ENCODE data around the gene SFRP5.

Gene SFRP5

GRCh38 chr10:97785231-97785630 lies 13.4 kb upstream of the SFRP5 start:
- Histone ChIP-seq H3K36me3 (ENCODE audit: control insufficient read depth, insufficient read depth, low read length) (no peaks in the 10 kb centered on the region), H3K27me3 (replicated peaks; ENCODE audit: control insufficient read depth, insufficient read depth, low read length) (no peaks in the 10 kb centered on the region; the same call in none of the 2 replicates), H3K4me3 (replicated peaks; ENCODE audit: low read depth, low read length) (no peak overlapping the region)
- TF ChIP-seq, protein P1, sequence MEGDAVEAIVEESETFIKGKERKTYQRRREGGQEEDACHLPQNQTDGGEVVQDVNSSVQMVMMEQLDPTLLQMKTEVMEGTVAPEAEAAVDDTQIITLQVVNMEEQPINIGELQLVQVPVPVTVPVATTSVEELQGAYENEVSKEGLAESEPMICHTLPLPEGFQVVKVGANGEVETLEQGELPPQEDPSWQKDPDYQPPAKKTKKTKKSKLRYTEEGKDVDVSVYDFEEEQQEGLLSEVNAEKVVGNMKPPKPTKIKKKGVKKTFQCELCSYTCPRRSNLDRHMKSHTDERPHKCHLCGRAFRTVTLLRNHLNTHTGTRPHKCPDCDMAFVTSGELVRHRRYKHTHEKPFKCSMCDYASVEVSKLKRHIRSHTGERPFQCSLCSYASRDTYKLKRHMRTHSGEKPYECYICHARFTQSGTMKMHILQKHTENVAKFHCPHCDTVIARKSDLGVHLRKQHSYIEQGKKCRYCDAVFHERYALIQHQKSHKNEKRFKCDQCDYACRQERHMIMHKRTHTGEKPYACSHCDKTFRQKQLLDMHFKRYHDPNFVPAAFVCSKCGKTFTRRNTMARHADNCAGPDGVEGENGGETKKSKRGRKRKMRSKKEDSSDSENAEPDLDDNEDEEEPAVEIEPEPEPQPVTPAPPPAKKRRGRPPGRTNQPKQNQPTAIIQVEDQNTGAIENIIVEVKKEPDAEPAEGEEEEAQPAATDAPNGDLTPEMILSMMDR (IDR thresholded peaks at IDR 0.05; ENCODE audit: insufficient read depth, low read length, poor library complexity, severe bottlenecking) = no peak
- no peak for DNase-seq (ENCODE audit: extremely low read depth, insufficient read length)

- TF ChIP-seq, protein P1 (IDR thresholded peaks at IDR 0.05; ENCODE audit: insufficient read depth, low read length, poor library complexity, severe bottlenecking) = no peak
- no peak for DNase-seq (ENCODE audit: extremely low read depth, insufficient read length)
- no peaks in the 10 kb centered on the region for H3K36me3 ChIP-seq (ENCODE audit: control insufficient read depth, insufficient read depth, low read length)
- no peak overlapping the region for H3K4me3 ChIP-seq (replicated peaks; ENCODE audit: low read depth, low read length)
- H3K27me3 ChIP-seq (replicated peaks; ENCODE audit: control insufficient read depth, insufficient read depth, low read length) = no peaks in the 10 kb centered on the region; the same call in none of the 2 replicates
Measured at GRCh38 chr10:97784200-97784810, 12.5 kb upstream of the SFRP5 start.

- no peak for DNase-seq (ENCODE audit: extremely low read depth, insufficient read length)
- TF ChIP-seq, protein P1 (IDR thresholded peaks at IDR 0.05; ENCODE audit: insufficient read depth, low read length, poor library complexity, severe bottlenecking) = no peak
- Histone ChIP-seq H3K27me3 (replicated peaks; ENCODE audit: control insufficient read depth, insufficient read depth, low read length) (peaks cover 1% of the 10 kb centered on the region), H3K36me3 (ENCODE audit: control insufficient read depth, insufficient read depth, low read length) (no peaks in the 10 kb centered on the region), H3K4me3 (replicated peaks; ENCODE audit: low read depth, low read length) (no peak overlapping the region)
Measured at GRCh38 chr10:97782455-97783228, 10.8 kb upstream of the SFRP5 start.

- no peak for DNase-seq (ENCODE audit: extremely low read depth, insufficient read length)
- Histone ChIP-seq H3K27me3 (replicated peaks; ENCODE audit: control insufficient read depth, insufficient read depth, low read length) (peaks cover 1% of the 10 kb centered on the region), H3K4me3 (replicated peaks; ENCODE audit: low read depth, low read length) (no peak overlapping the region), H3K36me3 (ENCODE audit: control insufficient read depth, insufficient read depth, low read length) (no peaks in the 10 kb centered on the region)
- TF ChIP-seq, protein P1 (IDR thresholded peaks at IDR 0.05; ENCODE audit: insufficient read depth, low read length, poor library complexity, severe bottlenecking) = no peak
Measured at GRCh38 chr10:97781618-97782331, 10.0 kb upstream of the SFRP5 start.

DNA sequence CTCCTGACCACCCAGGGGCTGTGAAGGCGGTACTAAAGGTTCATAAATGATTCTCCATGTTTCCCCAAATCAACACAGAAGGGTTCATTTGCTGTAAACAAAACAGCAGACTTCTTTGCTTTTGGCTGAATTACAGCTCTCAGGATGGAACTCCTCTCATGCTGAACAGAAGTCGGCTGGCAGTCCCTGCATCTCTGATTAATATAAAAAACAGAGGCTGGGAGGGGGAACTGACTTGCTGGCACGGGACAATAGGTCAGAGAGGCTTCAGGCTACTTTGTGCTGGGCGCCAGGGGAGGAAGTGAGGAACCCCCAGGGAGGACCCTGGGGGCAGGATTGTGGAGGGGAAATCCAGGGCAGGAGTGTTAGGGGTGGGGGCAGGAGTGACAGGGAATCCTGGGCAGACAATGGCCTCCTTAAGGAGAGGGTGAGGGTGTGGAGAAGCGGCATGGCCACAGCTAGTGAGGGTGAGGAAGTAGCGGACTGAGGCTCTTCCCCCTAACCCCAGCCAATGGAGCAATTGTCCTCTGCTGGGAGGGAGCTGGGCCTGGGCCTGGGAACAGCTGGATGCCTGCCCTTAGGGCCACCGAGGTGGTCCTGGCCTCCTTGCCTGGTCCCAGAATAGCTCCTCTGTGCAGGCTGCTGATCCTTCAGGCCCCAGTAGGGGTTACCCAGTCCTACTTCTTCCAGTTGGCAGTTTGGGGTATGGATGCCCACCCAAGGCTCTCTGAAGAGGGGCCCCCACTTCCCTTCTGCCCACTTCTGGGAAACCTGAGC lies 9.2 kb upstream of the SFRP5 start:
- Histone ChIP-seq H3K4me3 (replicated peaks; ENCODE audit: low read depth, low read length) (no peak overlapping the region), H3K36me3 (ENCODE audit: control insufficient read depth, insufficient read depth, low read length) (no peaks in the 10 kb centered on the region), H3K27me3 (replicated peaks; ENCODE audit: control insufficient read depth, insufficient read depth, low read length) (peaks cover 1% of the 10 kb centered on the region)
- DNase-seq (ENCODE audit: extremely low read depth, insufficient read length) = no peak
- TF ChIP-seq, protein P1 (IDR thresholded peaks at IDR 0.05; ENCODE audit: insufficient read depth, low read length, poor library complexity, severe bottlenecking) = no peak
